Stimulated activated CD8-positive, alpha-beta memory T cell treated with anti-CD3 and anti-CD28 coated beads, Interleukin-2, amount 100 ng/mL, for 1 hour (primary cell): ENCODE data around the gene DYNC1H1.
A peak's percentile ranks its signal among the peaks of the same experiment; 100 is the strongest.

Source experiments
- DNase-seq, 2 donors: peaks; one replicate each; pipeline ENCODE4 v3.0.0-alpha.2; 2020; ENCODE audit warnings: low read depth in 2 of 2

The DYNC1H1 gene

DNA sequence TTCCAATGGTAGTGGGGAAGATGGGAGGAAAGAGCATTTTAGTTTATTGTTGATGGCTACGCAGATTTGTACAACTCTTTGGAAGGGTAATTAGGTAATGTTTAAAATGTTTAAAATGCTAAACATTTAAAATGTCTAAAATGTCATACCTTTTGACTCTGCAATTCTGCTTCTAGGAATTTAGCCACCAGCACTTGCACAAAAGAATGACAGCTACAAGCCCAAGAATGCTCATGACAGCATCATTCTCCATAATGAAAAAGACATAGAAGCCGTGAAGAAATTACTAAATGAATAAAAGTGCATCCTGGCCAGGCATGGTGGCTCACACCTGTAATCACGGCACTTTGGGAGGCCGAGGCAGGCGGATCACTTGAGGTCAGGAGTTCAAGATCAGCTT lies 19.9 kb upstream of the DYNC1H1 start:
- DNase-seq: no peak

DNA sequence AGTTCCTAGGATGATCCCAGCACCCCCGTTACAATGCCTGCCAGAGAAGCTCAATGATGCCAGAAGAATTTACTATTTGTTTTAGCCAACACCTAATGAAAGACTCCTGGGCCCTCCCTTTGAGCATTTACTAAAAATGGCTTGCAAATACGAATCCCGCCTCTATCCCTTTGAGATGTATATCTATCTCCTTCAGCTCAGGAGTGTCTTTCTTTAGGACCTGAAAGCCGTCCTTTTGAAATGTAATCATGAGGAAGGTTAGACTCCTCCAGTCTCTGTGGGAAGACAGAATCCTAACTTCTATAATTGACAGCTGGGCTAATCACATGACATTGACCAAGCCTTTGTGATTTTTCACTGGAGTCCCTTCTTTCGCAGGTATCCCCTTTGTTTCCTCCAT lies 19.2 kb upstream of the DYNC1H1 start:
- no peak for DNase-seq

DNA sequence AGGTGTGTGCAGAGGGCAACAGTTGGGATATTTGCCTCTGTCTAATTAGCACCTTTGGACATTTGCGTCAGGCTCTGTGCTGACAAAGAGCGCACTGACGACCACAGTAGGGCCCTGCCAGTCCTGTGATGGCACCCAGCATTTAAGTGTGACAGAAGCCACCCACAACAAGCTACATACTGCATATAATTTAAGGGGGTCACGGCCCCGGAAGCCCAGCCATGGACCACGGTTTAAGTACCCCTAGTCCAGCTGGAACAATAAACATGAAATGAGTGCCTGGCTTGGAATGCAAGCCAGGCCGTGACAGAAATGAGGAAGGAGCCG lies 16.8 kb upstream of the DYNC1H1 start:
- no peak for DNase-seq

DNA sequence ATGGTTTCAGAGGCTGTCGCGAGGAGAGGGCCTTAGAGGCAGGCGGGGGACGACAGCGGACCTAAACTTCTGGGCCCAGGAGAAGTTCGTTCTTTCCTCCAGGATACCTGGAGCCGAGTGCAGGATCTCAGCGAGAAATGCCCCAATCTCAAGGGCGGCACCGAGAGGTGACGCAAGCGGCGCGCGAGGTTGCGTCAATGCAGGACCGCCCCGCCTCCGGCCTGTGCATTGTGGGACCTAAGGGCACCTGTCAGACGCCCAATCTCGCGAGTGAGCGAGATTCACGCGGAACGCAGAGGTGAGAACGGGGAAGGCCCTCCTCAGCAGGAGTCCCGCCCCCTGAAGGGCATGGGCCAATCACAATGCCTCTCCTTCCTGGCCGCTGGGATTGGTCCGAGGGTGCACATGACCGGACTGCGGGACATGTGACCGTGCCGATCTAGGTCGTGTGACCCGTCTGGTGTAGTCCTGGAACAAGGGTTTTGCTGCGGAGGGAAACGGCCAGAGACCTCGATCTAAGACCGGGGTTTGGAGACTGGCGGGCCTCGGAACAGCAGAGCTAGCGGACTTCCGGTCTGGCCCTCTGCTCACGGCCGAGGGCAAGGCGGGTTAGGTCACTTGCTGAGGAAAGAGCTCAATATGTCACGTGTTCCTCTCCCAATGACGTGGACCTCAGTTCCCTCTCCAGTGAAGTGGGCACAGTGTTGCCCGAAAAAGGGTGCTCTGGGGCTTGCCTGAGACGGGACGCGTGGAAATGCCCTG lies 16.3 kb upstream of the DYNC1H1 start:
- peak; percentile 98 to 99 for DNase-seq

DNA sequence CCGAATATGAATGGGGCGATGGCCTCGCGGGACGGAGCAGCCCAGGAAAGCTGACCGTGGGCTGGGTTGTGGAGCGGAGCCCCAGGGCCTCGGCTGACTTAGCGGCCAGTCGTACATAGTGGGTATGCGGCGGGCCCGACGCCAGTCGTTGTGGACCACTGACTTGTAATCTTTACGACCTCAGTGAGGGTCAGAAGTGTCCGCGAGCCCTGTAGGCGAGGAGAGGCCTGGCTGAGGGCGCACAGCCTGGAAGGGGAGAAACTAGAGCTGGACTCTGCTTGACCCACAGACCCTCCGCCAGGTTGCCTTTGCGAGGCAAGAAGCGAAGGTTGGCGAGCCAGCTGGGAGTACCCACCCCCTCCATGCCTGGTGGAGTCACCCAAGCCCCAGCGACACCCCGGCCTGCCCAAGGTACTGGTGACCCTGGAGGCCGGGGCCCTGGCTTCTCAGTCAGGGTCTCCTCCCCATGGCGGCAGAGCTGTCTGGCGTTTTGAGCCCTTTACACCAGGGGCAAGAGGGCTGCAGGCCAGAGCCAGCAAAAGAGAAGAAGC lies 15.6 kb upstream of the DYNC1H1 start:
- no peak for DNase-seq

DNA sequence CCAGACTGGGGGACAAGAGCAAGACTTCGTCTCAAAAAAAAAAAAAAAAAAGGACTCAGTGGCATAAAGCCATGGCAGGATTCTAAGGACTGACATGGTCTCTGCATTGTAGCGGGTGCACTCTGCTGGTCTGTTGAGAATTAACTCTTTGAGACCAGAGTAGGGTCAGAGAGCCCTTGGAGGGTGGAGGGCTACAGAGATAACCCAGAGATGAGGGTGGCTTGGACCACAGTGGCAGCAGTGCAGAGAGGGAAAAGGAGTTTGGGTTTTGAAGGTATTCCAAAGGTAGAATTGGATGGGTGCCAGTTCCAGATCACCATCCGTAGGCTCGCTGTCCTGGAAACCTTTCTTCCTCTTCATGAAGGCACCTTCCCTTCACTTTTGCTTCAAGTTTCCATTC lies 14.3 kb upstream of the DYNC1H1 start:
- no peak for DNase-seq

DNA sequence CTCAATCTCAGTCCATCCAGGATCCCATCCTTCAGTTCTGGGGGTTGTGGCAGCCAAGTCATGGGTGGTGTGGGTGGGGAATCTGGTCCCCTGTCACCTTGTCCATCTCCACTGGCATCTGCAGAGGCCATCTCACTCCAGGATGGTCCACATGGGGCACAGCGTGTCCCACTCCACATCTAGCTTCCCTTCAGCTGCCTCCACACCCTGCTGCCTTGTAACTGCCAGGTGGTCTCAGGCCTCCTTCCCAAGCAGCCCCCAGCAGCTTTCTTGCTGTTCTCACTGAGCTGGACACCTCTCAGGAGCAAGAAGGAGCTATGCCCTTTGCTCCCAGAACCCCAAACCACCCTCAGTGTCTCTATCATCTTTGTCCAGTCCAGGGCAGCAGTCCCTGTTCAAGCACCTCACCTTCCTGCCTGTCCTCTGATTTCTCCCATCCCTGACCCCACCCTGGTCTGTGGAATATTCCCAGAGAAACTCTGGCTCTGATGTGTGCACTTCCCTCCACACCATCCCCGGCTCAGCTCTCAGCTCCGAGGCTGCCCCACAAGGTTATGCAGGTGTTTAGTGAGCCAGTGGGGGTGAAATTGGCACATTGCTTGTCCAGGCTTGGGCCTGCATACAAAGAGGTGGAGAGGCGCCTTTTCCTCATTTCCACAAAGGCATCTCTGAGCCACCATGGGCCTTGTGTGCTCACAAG lies 13.7 kb upstream of the DYNC1H1 start:
- no peak for DNase-seq

DNA sequence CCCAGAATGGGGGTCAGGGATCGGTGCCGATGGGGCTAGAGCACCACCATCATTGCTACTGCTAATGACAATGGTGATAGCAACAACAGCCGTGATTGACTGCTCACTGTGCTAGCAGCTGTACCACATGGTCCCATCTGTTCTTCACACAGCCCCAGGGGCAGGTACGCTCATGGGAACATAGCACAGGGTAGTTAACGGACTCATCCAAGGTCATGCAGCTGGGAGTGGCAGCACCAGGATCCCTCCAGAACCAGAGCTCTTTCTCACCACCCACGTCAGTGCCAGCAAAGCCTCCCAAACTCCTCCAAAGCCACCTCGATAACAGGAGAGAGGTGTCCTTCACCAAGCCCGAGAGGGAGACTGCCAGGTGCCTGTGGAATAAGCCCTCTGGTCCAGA lies 11.2 kb upstream of the DYNC1H1 start:
- no peak for DNase-seq

DNA sequence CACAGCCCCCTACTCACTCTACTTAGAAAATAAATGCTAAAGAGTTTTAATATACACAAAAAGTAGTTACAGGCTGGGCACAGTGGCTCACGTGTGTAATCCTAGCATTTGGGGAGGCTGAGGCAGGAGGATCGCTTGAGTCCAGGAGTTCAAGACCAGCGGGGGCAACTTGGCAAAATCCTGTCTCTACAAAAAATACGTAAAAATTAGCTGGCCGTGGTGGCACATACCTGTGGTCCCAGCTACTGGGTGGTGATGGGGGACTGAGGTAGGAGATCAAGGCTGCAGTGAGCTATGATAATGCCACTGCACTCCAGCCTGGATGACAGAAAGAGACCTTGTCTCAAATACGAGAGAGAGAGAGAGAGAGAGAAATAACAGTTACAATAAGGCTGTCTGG lies 9.9 kb upstream of the DYNC1H1 start:
- DNase-seq: no peak

DNA sequence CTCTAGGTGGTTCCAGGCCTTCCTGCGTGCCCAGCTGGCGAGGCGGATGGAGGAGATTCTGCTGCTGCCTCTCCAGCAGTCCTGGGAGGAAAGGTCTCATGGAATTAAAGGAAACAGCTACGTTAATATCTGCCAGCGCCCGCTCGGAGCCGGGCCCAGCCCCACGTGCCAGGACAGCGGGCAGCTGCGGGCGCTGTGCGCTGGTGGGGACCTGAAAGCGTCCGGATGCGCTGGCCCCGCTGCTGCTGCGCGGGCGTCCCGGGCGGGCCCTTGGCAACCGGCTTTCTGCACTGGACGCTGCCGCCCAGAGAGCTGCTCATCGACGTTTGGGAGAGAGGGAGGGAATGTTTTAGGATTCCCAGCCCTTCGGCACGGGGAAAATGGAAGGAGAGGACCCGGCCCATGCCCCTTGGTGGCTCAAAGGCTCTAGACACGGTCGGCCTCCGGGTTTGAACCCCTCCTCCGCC lies 8.6 kb upstream of the DYNC1H1 start:
- no peak for DNase-seq

DNA sequence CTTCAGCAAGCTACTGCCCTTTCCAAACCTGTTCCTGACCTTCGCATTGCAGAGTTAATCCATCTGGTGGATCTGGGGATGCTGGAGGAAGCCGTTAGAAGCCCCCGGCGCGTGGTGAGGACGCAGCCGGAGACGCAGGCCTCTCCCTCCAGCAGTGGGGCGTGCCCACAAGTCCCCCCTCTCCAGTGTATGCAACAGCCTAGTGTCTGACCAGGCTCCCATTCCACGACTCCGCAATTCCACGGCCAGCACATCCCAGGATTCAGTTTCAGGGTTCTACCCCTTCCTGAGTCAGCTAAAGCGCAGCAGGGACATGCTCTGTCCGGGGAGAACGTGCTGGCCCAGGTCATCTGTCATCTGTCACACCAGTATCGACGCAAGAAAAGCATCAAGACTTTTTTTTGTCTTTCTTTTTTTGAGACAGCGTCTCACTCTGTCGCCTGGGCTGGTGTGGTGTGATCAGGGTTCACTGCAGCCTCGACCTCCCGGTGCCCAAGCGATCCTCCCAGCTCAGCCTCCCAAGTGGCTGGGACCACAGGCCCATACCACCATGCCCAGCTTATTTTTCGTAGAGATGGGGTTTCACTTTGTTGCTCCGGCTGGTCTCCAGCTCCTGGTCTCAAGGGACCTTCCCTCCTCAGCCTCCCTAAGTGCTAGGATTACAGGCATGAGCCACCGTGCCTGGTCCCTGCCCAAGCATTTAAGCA lies 8.0 kb upstream of the DYNC1H1 start:
- no peak for DNase-seq

DNA sequence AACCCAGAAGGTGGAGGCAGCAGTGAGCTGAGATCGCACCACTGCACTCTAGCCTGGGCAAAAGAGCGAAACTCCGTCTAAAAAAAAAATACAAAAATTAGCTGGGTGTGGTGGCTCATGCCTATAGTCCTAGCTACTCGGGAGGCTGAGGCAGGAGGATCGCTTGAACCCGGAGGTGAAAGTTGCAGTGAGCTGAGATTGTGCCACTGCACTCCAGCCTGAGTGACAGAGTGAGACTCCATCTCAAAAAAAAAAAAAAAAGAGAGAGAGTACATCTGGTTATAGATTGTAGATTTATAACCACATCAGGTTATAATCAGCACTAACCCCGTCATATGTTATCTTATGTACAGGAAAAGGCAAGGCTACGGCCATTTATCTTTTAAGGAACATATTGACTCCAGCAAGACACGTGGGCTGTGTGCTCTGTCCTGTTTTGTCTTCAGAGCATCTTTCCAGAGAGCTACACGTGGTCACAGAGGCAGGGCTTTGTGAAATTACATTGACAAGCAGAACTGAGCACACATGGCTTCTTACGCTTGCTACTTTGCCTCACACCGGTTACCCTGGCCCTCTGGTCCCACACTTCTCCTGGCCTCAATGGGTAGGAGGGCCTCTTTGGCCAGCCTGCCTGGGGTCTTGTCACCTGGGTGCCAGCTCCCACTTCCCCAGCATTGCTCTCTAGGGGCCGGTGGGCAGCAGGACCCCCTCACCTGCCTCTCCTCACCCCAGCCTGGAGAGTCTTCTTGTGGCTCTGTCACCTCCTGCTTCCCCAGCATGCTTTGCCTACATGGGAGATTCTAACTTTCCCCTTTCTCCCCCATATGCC lies 6.8 kb upstream of the DYNC1H1 start:
- no peak for DNase-seq

DNA sequence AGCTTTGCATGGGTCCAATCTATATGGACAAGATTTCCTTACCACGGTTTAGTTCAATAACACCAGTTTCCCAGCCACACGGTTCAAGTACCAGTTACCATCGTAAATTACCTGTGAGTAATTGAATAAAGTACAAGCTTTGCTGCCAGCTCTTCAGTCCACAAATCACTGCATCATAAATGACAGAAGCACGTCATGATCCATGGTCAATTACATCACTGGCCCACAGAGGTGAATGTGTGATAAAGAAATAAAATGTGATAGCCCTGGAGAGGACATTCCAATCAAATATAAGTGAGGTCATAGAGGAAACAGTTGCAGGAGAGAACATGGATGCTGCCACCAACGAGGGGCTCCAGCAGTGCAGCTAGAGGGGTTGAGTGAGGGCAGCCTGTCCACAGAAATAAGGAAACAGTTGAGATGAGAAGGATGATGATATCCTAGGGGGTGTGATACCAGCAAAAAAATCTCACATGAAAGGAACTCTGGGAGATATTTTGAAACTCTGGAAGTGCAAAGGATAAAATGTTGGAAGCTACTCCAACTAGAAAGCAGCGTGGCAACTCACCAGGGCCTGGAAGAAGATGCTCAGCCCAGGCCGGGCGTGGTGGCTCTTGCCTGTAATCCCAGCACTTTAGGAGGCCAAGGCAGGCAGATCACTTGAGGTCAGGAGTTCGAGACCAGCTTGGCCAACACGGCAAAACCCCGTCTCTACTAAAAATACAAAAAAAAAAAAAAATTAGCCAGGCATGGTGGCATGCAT lies 5.8 kb upstream of the DYNC1H1 start:
- no peak for DNase-seq

DNA sequence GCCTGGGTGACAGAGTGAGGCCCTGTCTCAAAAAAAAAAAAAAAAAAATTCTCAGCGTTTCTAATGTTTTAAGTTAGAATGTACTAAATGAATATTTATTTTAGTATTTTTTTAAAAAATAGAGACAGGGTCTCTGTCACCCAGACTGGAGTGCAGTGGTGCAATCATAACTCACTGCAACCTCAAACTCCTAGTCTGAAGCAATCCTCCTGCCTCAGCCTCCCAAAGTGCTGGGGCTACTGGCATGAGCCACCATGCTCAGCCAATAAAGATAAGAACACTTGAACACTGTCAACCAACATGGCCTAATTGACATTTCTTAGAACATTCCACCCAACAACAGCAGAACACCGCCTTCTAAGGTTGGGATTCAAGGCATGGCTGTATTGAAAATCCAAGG lies 5.1 kb upstream of the DYNC1H1 start:
- DNase-seq: no peak

DNA sequence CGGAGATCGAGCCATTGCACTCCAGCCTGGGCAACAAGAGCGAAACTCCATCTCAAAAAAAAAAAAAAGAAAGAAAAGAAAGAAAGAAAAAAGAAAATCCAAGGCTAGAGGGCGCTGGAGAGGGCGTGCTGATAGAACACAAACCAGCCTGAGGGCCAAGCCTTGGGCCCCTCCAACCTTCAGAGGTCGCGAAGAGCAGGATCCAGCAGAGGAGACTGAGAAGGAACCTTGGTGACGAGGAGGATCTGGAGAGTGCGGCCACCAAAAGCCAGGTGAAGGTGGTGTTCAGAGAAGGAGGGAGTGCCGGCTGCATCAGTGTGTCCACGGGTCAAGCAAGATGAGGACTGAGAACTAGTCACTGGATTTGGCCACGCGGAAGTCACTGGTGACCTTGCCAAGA lies 4.1 kb upstream of the DYNC1H1 start:
- no peak for DNase-seq

DNA sequence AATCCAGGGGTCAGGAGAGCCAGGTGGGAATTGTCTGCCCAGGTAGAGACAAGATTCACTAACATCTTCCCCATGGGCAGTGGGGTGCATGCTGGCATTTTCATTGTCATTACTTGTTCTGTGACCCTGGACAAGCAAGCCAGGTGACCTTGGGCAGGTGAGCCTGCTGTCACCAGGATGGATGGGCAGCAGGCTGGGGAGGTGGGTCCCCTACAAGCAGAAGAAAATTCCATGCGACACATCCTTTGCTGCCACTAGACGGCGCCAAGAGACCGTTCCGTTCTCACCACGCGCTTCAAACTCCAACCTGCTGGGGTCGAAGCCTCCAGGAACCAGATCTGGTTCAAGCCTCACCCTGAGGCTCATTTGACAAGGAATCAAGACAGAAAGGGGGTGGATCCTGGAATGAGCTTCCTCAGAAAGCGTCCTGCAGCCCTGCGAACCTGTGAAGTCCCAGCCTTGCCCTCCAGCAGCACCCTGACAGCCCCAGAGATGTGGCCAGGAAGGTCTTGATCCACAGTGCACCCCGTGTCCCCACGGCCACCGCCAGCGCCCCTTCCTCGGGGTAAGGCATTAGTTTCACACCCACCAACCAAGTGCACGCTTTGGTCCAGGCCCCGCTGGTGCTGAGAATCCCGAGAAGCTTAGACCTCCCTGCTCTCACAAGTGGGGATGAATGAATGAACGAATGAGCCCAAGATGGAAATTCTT lies 3.2 kb upstream of the DYNC1H1 start:
- DNase-seq: peak; percentile 41 to 53

DNA sequence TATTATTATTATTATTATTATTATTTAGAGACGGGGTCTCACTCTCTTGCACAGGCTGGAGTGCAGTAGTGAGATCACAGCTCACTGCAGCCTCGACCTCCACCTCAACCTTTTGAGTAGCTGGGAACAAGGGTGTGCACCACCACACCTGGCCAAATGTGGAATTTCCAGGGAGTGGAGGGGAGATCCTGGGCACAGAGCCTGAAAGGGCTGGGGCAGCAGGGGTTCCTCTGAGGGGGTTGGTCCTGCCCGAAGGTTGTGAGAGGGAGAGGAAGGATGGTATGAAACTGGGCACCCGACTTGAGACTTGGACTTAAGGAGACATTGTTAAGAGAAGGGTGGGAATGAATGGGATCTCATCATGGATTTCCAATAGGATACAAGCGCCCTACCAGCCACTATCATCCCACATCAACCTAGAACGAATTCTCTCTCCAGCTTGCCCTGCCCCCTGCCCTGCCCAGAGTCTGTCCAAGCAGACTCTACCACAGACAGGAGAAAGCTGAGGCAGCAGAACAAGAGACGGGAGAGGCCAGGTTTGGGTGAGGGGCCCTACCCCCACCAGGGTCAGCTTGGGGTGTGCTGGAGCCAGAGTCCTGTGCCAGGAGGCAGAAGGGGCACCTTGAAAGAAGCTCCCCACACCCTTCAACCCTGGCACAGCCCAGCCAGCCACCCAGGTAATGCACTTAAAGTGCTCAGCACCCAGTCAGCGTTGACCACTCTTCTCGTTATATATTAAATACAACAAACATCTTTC lies 2.4 kb upstream of the DYNC1H1 start:
- no peak for DNase-seq

DNA sequence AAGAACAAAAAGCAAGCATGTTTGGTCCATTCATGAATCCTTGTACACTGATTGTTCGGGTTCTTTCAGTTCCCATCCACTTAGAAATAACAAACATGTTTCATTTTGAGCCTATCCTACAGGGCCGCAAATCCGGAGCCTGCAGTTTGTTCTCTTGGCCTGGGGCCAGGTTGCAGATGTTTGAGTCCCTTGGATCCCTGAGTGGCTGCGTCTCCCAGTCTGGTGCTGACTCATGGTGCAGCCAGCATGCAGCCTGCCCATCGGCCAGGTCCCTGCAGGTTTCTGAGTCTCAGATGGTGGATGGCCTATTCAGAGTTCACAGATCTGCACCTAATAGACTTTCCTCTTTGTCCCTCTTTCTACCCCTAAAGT lies 1.9 kb upstream of the DYNC1H1 start:
- no peak for DNase-seq

DNA sequence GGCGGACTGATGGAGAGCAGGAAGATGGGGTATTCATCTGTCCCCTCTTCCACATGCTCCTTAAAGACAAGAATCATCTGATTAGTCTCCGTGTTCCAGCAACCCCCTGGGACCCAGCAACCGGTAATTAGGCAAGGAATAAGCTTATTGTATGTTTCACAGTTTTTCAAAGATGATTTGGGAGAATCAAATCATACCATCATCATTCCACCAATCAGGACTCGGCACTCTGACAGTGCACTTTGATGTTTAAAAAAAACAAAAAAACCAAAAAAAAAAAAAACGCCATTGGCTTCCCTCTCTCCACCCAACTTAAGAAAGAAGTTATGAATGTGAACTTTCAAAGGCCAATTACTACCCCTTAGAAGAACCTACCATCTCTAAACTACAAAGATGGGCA lies 1.3 kb upstream of the DYNC1H1 start:
- no peak for DNase-seq
